Activated T-helper 17 cell treated with anti-CD3 and anti-CD28 coated beads, Interleukin-2, amount 50 U/mL, for 72 hours (primary cell): ENCODE results near the gene TTLL9. TPM values are rescaled to one million over a fixed set of nuclear protein-coding genes. Genes with fewer than 3 reads are reported as not detected.

Source experiments
- ATAC-seq: fragments of 150-1000 bp; cut with Tn5 transposase; replicated peaks from 2 replicates; pipeline ENCODE4 v1.10.0; 2021; ENCODE audit warnings: mild to moderate bottlenecking, moderate library complexity
- H3K27ac Mint-ChIP-seq: one replicate; pipeline ENCODE4 v1.8.0; 2022; ENCODE audit warnings: mixed read lengths
- H3K27me3 Mint-ChIP-seq: one replicate; pipeline ENCODE4 v1.8.0; 2022; ENCODE audit warnings: mixed read lengths
- H3K36me3 Mint-ChIP-seq: one replicate; pipeline ENCODE4 v1.8.0; 2022; ENCODE audit warnings: low read depth, mild to moderate bottlenecking, mixed read lengths
- H3K4me1 Mint-ChIP-seq: one replicate; pipeline ENCODE4 v1.8.0; 2022; ENCODE audit warnings: mixed read lengths
- H3K4me3 Mint-ChIP-seq: one replicate; pipeline ENCODE4 v1.8.0; 2022; ENCODE audit warnings: mild to moderate bottlenecking, mixed read lengths
- H3K9me3 Mint-ChIP-seq: one replicate; pipeline ENCODE4 v1.8.0; 2022; ENCODE audit warnings: mixed read lengths
- total RNA-seq, 2 donors: library from RNA; stranded (reverse); gene quantifications; one replicate each; pipeline ENCODE4 v1.2.3, GENCODE V29; 2022

TTLL9 gene
- total RNA-seq, 2 donors from 2014 or later: not detected

DNA sequence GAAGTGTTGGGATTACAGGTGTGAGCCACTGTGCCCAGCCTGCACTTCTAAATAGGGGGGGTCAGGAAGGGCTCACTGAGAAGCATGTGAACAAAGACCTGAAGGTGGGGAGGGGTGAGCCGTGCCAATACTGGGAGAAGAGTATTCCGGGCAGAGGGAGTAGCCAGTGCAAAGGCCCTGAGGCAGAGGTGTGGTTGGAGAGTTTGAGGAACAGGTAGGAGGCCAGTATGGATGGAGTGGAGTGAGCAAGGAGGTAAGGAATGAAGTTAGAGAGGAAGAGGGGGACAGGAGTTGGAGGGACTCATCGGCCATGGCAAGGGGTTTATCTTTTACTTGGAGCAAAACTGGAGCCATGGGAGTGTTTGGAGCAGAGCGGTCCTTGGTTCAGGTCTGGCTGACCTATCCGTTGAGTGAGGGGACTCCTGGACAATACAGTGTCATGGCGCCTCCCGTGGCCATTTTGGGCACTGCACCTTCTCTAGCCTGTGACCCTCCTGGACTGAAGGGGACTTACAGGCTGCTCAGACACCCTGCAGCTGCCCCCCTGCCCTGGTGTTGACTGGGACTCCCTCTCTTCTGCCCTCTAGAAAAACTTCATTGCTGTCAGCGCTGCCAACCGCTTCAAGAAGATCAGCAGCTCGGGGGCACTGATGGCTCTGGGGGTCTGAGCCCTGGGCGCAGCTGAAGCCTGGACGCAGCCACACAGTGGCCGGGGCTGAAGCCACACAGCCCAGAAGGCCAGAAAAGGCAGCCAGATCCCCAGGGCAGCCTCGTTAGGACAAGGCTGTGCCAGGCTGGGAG, 37.1 kb upstream of the TTLL9 start:
- no peak overlapping the region for H3K27ac Mint-ChIP-seq
- no peaks in the 10 kb centered on the region for H3K9me3 Mint-ChIP-seq
- H3K27me3 Mint-ChIP-seq: no peaks in the 10 kb centered on the region
- H3K36me3 Mint-ChIP-seq: no peaks in the 10 kb centered on the region
- ATAC-seq: peak; percentile 32
- H3K4me1 Mint-ChIP-seq: no peaks in the 10 kb centered on the region
- H3K4me3 Mint-ChIP-seq: no peak overlapping the region

DNA sequence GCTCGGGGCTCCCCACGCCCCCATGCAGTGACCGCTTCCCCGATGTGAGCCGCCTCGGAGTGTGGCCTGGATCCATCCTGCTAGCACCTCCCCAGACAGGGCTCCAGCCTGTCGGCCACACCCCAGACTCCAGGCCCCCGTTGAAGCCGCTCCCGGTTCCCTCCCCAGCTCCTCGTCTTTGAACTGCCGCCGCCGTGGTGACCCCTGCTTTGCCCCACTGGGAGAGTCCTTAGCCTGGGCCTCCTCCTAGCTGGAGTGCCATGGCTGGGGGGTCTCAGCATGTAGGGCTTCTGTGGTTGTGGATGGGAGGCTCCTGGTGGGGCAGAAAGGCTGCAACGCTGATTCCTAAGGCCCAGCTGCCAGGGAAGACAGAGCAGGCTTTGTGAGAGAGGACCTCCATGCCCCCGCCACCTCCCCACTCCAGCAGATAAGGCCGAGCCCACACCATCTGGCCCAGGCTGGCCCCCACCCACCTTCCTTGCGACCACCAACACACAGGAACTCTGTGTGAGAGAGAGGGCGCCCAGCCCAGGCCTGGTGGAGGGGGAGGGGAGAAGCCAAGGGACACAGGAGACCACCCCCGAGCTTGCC, 36.4 kb upstream of the TTLL9 start:
- Mint-ChIP-seq H3K27me3 (no peaks in the 10 kb centered on the region), H3K4me1 (no peaks in the 10 kb centered on the region), H3K36me3 (no peaks in the 10 kb centered on the region), H3K9me3 (no peaks in the 10 kb centered on the region), H3K4me3 (no peak overlapping the region), H3K27ac (no peak overlapping the region)
- no peak for ATAC-seq

GRCh38 chr20:31835554-31835953, 34.9 kb upstream of the TTLL9 start:
- no peaks in the 10 kb centered on the region for H3K36me3 Mint-ChIP-seq
- H3K9me3 Mint-ChIP-seq: no peaks in the 10 kb centered on the region
- H3K27ac Mint-ChIP-seq: no peak overlapping the region
- no peak for ATAC-seq
- no peaks in the 10 kb centered on the region for H3K4me1 Mint-ChIP-seq
- H3K4me3 Mint-ChIP-seq: no peak overlapping the region
- H3K27me3 Mint-ChIP-seq: no peaks in the 10 kb centered on the region

GRCh38 chr20:31835977-31836852, 34.2 kb upstream of the TTLL9 start:
- Mint-ChIP-seq H3K4me3 (no peak overlapping the region), H3K27me3 (no peaks in the 10 kb centered on the region), H3K36me3 (no peaks in the 10 kb centered on the region), H3K9me3 (no peaks in the 10 kb centered on the region), H3K4me1 (no peaks in the 10 kb centered on the region), H3K27ac (no peak overlapping the region)
- ATAC-seq: peak; percentile 79

- no peaks in the 10 kb centered on the region for H3K4me1 Mint-ChIP-seq
- H3K9me3 Mint-ChIP-seq: no peaks in the 10 kb centered on the region
- no peaks in the 10 kb centered on the region for H3K36me3 Mint-ChIP-seq
- ATAC-seq: no peak
- no peak overlapping the region for H3K4me3 Mint-ChIP-seq
- no peak overlapping the region for H3K27ac Mint-ChIP-seq
- H3K27me3 Mint-ChIP-seq: no peaks in the 10 kb centered on the region
Observed at GRCh38 chr20:31836853-31837608, 33.4 kb upstream of the TTLL9 start.

GRCh38 chr20:31837896-31838397, 32.5 kb upstream of the TTLL9 start:
- Mint-ChIP-seq H3K4me1 (no peaks in the 10 kb centered on the region), H3K27ac (no peak overlapping the region), H3K27me3 (no peaks in the 10 kb centered on the region), H3K9me3 (no peaks in the 10 kb centered on the region), H3K36me3 (no peaks in the 10 kb centered on the region), H3K4me3 (no peak overlapping the region)
- ATAC-seq: no peak

- H3K36me3 Mint-ChIP-seq: no peaks in the 10 kb centered on the region
- no peak overlapping the region for H3K4me3 Mint-ChIP-seq
- no peaks in the 10 kb centered on the region for H3K27me3 Mint-ChIP-seq
- no peaks in the 10 kb centered on the region for H3K9me3 Mint-ChIP-seq
- H3K27ac Mint-ChIP-seq: no peak overlapping the region
- H3K4me1 Mint-ChIP-seq: no peaks in the 10 kb centered on the region
- no peak for ATAC-seq
Observed at GRCh38 chr20:31838646-31839292, 31.7 kb upstream of the TTLL9 start.

DNA sequence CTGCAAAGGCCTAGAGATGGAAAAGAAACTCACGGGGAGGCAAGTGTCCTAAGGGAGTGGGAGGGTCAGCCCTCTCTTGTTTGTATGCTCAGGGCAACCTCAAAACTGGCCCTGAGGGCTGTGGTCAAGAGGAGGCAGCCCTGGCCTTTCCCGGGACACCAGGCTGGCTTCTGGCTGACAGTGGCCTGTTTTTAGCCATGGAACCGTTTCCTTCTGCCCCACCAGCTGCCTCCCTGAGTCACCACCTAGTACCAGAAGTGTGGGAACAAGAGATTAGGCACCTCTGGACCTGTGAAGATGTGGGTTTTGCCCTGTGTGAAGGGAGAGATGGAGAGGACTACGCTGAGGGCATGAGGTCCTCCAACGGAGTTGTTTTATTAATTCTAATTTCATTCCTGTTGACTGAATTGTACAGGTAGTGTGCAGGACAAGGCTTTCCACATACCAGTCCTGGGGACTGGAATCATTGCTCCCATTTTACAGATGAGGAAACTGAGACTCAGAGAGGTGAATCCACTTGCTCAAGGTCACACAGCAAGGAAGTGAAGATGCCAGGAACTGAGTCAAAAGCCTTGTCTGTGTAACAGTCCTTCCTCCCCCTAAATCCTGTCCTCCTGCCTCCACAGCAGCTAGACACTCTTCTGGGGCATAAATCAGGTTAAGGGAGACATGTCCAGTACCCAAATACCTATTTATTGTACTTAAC, 30.5 kb upstream of the TTLL9 start:
- H3K27ac Mint-ChIP-seq: no peak overlapping the region
- H3K36me3 Mint-ChIP-seq: no peaks in the 10 kb centered on the region
- no peaks in the 10 kb centered on the region for H3K9me3 Mint-ChIP-seq
- H3K4me1 Mint-ChIP-seq: no peaks in the 10 kb centered on the region
- ATAC-seq: no peak
- no peaks in the 10 kb centered on the region for H3K27me3 Mint-ChIP-seq
- H3K4me3 Mint-ChIP-seq: no peak overlapping the region

DNA sequence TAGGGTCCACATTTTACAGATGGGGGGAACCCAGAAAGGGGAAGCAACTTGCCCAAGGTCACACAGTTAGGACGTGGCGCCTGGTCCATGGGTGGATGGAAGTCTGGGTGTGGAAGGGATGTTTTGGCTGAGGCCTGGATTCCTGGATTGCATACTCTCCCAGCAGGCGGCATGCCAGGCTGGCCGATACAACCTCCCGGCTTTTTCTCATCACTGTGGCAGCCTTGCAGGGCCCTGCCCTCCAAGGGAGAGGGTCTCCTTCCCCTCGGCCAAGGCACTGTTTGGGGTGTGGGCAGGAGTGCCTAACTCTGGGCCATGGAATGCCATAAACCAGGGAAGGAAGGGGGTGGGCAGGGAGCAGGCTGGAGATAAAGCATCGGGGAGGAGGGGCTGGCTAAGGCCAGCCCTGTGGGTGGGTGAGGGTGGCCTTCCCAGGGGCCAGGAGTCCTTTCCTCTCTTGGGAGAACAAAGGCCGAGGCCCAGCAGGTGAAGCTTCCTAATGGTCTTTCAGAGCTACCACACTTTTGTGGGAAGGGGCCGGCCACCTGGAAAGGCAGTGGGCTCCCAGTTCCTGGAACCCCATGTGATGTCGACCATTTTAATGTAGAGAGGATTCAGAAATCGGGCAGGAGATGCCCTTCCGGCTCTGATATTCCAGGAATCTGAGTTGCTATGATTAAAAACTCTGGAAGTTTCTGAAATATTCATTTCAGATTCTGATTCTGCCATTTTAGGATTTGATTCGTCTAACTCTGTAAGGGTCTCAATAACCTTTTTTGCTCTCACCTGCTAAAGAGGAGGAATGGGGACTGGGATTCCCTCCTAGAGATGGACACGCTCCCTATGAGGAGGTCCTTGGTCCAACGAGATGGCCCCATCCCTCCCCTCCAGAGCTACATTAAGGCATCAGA, 29.3 kb upstream of the TTLL9 start:
- H3K9me3 Mint-ChIP-seq: no peaks in the 10 kb centered on the region
- H3K4me3 Mint-ChIP-seq: no peak overlapping the region
- H3K27me3 Mint-ChIP-seq: no peaks in the 10 kb centered on the region
- ATAC-seq: no peak
- no peak overlapping the region for H3K27ac Mint-ChIP-seq
- no peaks in the 10 kb centered on the region for H3K4me1 Mint-ChIP-seq
- no peaks in the 10 kb centered on the region for H3K36me3 Mint-ChIP-seq

GRCh38 chr20:31841928-31842327, 28.5 kb upstream of the TTLL9 start:
- H3K36me3 Mint-ChIP-seq: no peaks in the 10 kb centered on the region
- H3K9me3 Mint-ChIP-seq: no peaks in the 10 kb centered on the region
- no peaks in the 10 kb centered on the region for H3K4me1 Mint-ChIP-seq
- no peak for ATAC-seq
- H3K27ac Mint-ChIP-seq: no peak overlapping the region
- no peak overlapping the region for H3K4me3 Mint-ChIP-seq
- no peaks in the 10 kb centered on the region for H3K27me3 Mint-ChIP-seq

- no peak for ATAC-seq
- H3K27ac Mint-ChIP-seq: no peak overlapping the region
- H3K4me1 Mint-ChIP-seq: no peaks in the 10 kb centered on the region
- H3K4me3 Mint-ChIP-seq: no peak overlapping the region
- no peaks in the 10 kb centered on the region for H3K9me3 Mint-ChIP-seq
- H3K27me3 Mint-ChIP-seq: no peaks in the 10 kb centered on the region
- no peaks in the 10 kb centered on the region for H3K36me3 Mint-ChIP-seq
Observed at GRCh38 chr20:31842471-31843157, 27.8 kb upstream of the TTLL9 start.

- H3K27ac Mint-ChIP-seq: no peak overlapping the region
- no peaks in the 10 kb centered on the region for H3K4me1 Mint-ChIP-seq
- no peaks in the 10 kb centered on the region for H3K27me3 Mint-ChIP-seq
- H3K9me3 Mint-ChIP-seq: no peaks in the 10 kb centered on the region
- ATAC-seq: no peak
- H3K36me3 Mint-ChIP-seq: no peaks in the 10 kb centered on the region
- no peak overlapping the region for H3K4me3 Mint-ChIP-seq
Observed at GRCh38 chr20:31843288-31843687, 27.1 kb upstream of the TTLL9 start.
